Neural progenitor cell (in vitro differentiated cells): ENCODE results near the gene KASH5.

Experiments used
- EZH2 ChIP-seq: fragments of 200-600 bp; sonication (generic); IDR thresholded peaks from 2 replicates; pipeline ENCODE4 v1.6.1; 2017; ENCODE audit warnings: antibody characterized with exemption, mild to moderate bottlenecking, moderate library complexity
- TF ChIP-seq, protein P1 (sequence below): fragments of 200-600 bp; sonication (generic); IDR thresholded peaks from 2 replicates; pipeline ENCODE4 v1.5.1; 2017; ENCODE audit warnings: antibody characterized with exemption, mild to moderate bottlenecking

DNA sequence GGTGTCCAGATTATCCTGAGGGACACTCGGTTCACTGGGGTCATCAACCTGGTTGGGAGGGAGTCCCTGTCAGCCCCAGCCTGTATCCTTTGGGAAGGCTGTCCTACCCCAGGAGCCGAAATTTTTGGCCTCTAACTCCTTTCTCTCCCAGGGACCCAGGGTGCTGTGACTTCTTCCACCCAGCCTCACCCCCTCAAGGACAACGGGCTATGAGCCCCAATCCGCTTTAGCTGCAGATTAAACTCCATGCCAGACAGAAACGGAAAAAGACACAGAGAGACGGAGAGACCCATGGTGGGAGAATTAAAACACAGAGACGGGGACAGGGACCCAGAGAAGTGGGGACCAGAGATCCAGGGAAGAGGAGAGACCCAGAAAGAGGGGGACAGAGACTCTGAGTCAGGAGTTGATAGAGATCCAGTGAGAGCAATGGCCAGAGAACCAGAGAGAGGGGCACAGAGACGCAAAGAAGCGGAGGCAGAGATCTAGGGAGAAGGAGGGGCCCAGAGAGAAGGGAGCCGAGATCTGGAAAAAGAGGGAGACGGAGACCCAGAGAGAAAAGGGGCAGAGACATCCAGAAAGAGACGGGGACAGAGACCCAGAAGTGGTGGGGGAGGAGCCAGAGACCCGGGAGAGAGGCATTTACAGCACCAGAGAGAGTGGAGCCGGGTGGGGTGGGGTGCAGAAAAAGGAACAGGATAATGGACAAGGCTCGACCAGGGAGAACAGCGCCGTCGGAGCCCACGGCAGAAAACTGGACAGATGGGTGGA is 52.6 kb downstream of the KASH5 start:
- TF ChIP-seq, protein P1, sequence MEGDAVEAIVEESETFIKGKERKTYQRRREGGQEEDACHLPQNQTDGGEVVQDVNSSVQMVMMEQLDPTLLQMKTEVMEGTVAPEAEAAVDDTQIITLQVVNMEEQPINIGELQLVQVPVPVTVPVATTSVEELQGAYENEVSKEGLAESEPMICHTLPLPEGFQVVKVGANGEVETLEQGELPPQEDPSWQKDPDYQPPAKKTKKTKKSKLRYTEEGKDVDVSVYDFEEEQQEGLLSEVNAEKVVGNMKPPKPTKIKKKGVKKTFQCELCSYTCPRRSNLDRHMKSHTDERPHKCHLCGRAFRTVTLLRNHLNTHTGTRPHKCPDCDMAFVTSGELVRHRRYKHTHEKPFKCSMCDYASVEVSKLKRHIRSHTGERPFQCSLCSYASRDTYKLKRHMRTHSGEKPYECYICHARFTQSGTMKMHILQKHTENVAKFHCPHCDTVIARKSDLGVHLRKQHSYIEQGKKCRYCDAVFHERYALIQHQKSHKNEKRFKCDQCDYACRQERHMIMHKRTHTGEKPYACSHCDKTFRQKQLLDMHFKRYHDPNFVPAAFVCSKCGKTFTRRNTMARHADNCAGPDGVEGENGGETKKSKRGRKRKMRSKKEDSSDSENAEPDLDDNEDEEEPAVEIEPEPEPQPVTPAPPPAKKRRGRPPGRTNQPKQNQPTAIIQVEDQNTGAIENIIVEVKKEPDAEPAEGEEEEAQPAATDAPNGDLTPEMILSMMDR, result no peak
- peak; percentile 54 for TF ChIP-seq EZH2
